Measurements from ENCODE around the gene TRPC4AP. TPM values are rescaled to one million over a fixed set of nuclear protein-coding genes. Genes with fewer than 3 reads are reported as not detected.

The TRPC4AP gene
- polyA plus RNA-seq, 2 of the 4 experiments (the other 2 are of a cell fraction): 51.4 to 55.3 TPM

GRCh38 chr20:34977365-34978091 is 115.1 kb downstream of the TRPC4AP start:
- POLR2A ChIA-PET: no interaction called here
- 62% methylated on average over 13 of the region's 17 CpGs for WGBS (ENCODE audit: missing lambda C conversion rate)
- CTCF ChIA-PET: interaction anchor here (0.8 to 1.1 kb wide), 4 partner anchors 8 to 105 kb away, joined by 3 to 4 read pairs (median 3); partner anchors contain the start of gene GGT7
- no peak overlapping the region for H3K27ac ChIP-seq
- ATAC-seq (no peak), DNase-seq (ENCODE audit: low read depth in 1 of 2, low spot score in 1 of 2) (no peak), FAIRE-seq (no peak)
- TF ChIP-seq FOSB (CRISPR knock-in tag; IDR thresholded peaks at IDR 0.05) (no peak), EHF (CRISPR knock-in tag; IDR thresholded peaks at IDR 0.05) (no peak), CHD4 (IDR thresholded peaks at IDR 0.05; ENCODE audit: borderline replicate concordance) (no peak), CBX2 (IDR thresholded peaks at IDR 0.05; ENCODE audit: borderline replicate concordance, low read depth) (no peak), HOXA7 (CRISPR knock-in tag; IDR thresholded peaks at IDR 0.05) (no peak), ZC3H11A (IDR thresholded peaks at IDR 0.05) (no peak), ZNF302 (CRISPR knock-in tag; IDR thresholded peaks at IDR 0.05) (no peak), CBX8 (IDR thresholded peaks at IDR 0.05) (no peak), ZSCAN20 (CRISPR knock-in tag; IDR thresholded peaks at IDR 0.05) (no peak), FOXS1 (CRISPR knock-in tag; IDR thresholded peaks at IDR 0.05) (no peak), GATA3 (IDR thresholded peaks at IDR 0.05; ENCODE audit: borderline replicate concordance) (no peak), RARB (CRISPR knock-in tag; IDR thresholded peaks at IDR 0.05) (no peak), SREBF2 (IDR thresholded peaks at IDR 0.05) (no peak), POLR2A (IDR thresholded peaks at IDR 0.05; ENCODE audit: low read length) (no peak), EHMT2 (IDR thresholded peaks at IDR 0.05; ENCODE audit: low read depth) (no peak), HEYL (CRISPR knock-in tag; IDR thresholded peaks at IDR 0.05) (no peak), FOSL2 (IDR thresholded peaks at IDR 0.05) (no peak), FOSL2 (CRISPR knock-in tag; IDR thresholded peaks at IDR 0.05) (no peak)
- TF ChIP-seq, protein P1, sequence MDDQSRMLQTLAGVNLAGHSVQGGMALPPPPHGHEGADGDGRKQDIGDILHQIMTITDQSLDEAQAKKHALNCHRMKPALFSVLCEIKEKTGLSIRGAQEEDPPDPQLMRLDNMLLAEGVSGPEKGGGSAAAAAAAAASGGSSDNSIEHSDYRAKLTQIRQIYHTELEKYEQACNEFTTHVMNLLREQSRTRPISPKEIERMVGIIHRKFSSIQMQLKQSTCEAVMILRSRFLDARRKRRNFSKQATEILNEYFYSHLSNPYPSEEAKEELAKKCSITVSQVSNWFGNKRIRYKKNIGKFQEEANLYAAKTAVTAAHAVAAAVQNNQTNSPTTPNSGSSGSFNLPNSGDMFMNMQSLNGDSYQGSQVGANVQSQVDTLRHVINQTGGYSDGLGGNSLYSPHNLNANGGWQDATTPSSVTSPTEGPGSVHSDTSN (IDR thresholded peaks at IDR 0.05): no peak
- no peak overlapping the region for H3K4me3 ChIP-seq
- no peaks in the 10 kb centered on the region for H3K9me3 ChIP-seq
- no peak overlapping the region for H3K4me2 ChIP-seq
- no peaks in the 10 kb centered on the region for H3K4me1 ChIP-seq

DNA sequence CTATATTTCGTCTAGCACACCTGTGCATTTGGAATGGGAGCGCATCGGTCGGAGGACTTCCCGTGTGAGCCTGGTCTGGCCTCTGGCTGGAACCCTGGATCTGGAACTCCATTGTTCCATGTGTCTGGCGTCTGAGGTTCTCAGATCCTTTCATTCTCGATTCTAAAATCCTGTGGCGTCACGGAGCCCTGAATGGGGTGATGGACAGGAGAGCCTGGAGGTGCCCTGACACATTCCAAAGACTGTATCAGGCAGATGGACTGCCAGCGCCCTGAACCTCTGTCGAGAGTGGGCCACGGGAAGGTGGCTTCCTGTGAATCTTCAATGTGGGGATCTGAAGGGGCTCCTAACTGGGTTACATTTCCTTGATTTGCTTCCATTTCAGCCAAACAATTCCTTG is 116.3 kb downstream of the TRPC4AP start:
- POLR2A ChIA-PET: no interaction called here

More for the DNA sequence above, 116.3 kb downstream of the TRPC4AP start:
- Histone ChIP-seq H3K4me2 (no peak overlapping the region), H3K4me3 (no peak overlapping the region), H3K4me1 (no peaks in the 10 kb centered on the region), H3K27ac (no peak overlapping the region), H3K9me3 (no peaks in the 10 kb centered on the region)
- DNase-seq (ENCODE audit: low read depth in 1 of 2, low spot score in 1 of 2) (no peak), ATAC-seq (no peak), FAIRE-seq (no peak)
- CTCF ChIA-PET: no interaction called here
- WGBS (ENCODE audit: missing lambda C conversion rate): 57% methylated on average over 12 of the region's 12 CpGs
- TF ChIP-seq NPAS2 (CRISPR knock-in tag; IDR thresholded peaks at IDR 0.05; ENCODE audit: borderline replicate concordance): no peak
- TF ChIP-seq CHD2 (IDR thresholded peaks at IDR 0.05; ENCODE audit: low read length, partially characterized antibody): no peak
- TF ChIP-seq MAZ (IDR thresholded peaks at IDR 0.05; ENCODE audit: borderline replicate concordance, low read depth, low read length): no peak
- no peak for TF ChIP-seq TP53 (CRISPR knock-in tag; IDR thresholded peaks at IDR 0.05)
- TF ChIP-seq CTCF (IDR thresholded peaks at IDR 0.05): no peak
- no peak for TF ChIP-seq RARB (CRISPR knock-in tag; IDR thresholded peaks at IDR 0.05)
- TF ChIP-seq BCL3 (IDR thresholded peaks at IDR 0.05): no peak
- no peak for TF ChIP-seq NFE2L2 (conservative IDR thresholded peaks at IDR 0.05; ENCODE audit: low read length)
- TF ChIP-seq EHF (CRISPR knock-in tag; IDR thresholded peaks at IDR 0.05): no peak
- TF ChIP-seq CHD4 (IDR thresholded peaks at IDR 0.05; ENCODE audit: borderline replicate concordance): no peak
- TF ChIP-seq FOSB (CRISPR knock-in tag; IDR thresholded peaks at IDR 0.05): no peak
